A673 (cell line): ENCODE measurements around the gene PIK3R1. TPM values are rescaled to one million over a fixed set of nuclear protein-coding genes. Genes with fewer than 3 reads are reported as not detected.

Experiments used
- BruUV-seq: library from RNA; stranded (reverse); fragments of 400-500 nt; replicated peaks from 2 replicates; lab custom pipeline; 2021; lab: Mats Ljungman, UMichigan
- CTCF ChIA-PET: fragments of 300-600 bp; sonication (Branson Sonifier 250); formaldehyde crosslinking; loops from one replicate; lab custom pipeline; 2022; ENCODE audit warnings: antibody characterized with exemption; lab: Charles Lee
- POLR2A ChIA-PET: fragments of 300-600 bp; sonication (Branson Sonifier 250); formaldehyde crosslinking; loops from one replicate; lab custom pipeline; 2022; ENCODE audit warnings: antibody characterized with exemption; ENCODE audit not compliant: low non-redundant PET; lab: Charles Lee
- DNase-seq: peaks from one replicate; pipeline ENCODE4 v3.0.0-alpha.2; 2015; ENCODE audit warnings: low spot score
- H3K27ac ChIP-seq: fragments of 200-600 bp; sonication (generic); 2 replicates; pipeline ENCODE4 v1.5.1; 2016; ENCODE audit warnings: mixed run types, low read depth, mild to moderate bottlenecking, mixed read lengths, antibody characterized with exemption, low read length; ENCODE audit not compliant: poor library complexity, severe bottlenecking
- H3K27me3 ChIP-seq: fragments of 200-600 bp; sonication (generic); replicated peaks from 2 replicates; pipeline ENCODE4 v1.6.1; 2017; ENCODE audit warnings: mixed run types, low read depth, mild to moderate bottlenecking, mixed read lengths, antibody characterized with exemption, low read length; ENCODE audit not compliant: insufficient read depth, poor library complexity
- H3K36me3 ChIP-seq: fragments of 200-600 bp; sonication (generic); 2 replicates; pipeline ENCODE4 v1.6.1; 2016; ENCODE audit warnings: mixed run types, mild to moderate bottlenecking, mixed read lengths, antibody characterized with exemption, low read length; ENCODE audit not compliant: insufficient read depth, poor library complexity, severe bottlenecking
- H3K4me1 ChIP-seq: fragments of 200-600 bp; sonication (generic); 2 replicates; pipeline ENCODE4 v1.6.1; 2017; ENCODE audit warnings: mixed run types, mild to moderate bottlenecking, mixed read lengths, antibody characterized with exemption, low read length; ENCODE audit not compliant: insufficient read depth, poor library complexity, severe bottlenecking
- H3K4me3 ChIP-seq: fragments of 200-600 bp; sonication (generic); 2 replicates; pipeline ENCODE4 v1.5.1; 2016; ENCODE audit warnings: low read depth, mixed run types, mild to moderate bottlenecking, mixed read lengths, low read length; ENCODE audit not compliant: poor library complexity, severe bottlenecking
- H3K9me3 ChIP-seq: fragments of 200-600 bp; sonication (generic); 2 replicates; pipeline ENCODE4 v1.6.1; 2016; ENCODE audit warnings: mixed run types, low read depth, mild to moderate bottlenecking, mixed read lengths, antibody characterized with exemption, low read length; ENCODE audit not compliant: poor library complexity, severe bottlenecking
- EZH2 ChIP-seq: fragments of 200-600 bp; sonication (generic); IDR thresholded peaks from 2 replicates; pipeline ENCODE4 v1.6.1; 2017; ENCODE audit warnings: borderline replicate concordance, low read depth, mild to moderate bottlenecking, mixed read lengths, antibody characterized with exemption, low read length; ENCODE audit not compliant: poor library complexity, severe bottlenecking
- intact Hi-C: fragments of 100-400 bp; cut with micrococcal nuclease; formaldehyde crosslinking; loops from one replicate; pipeline ENCODE4 v1.10.0; 2022; ENCODE audit not compliant: unreplicated experiment
- total RNA-seq: library from RNA; stranded (reverse); gene quantifications from 2 replicates; pipeline ENCODE4 v1.2.3, GENCODE V29; 2021
- TF ChIP-seq, protein P1 (sequence below): fragments of 300-800, 200-600 bp; sonication (generic); conservative IDR thresholded peaks from 2 replicates; pipeline ENCODE4 v1.5.1; 2017; ENCODE audit warnings: low read depth, mild to moderate bottlenecking, antibody characterized with exemption, low read length, moderate library complexity, mixed read lengths

The PIK3R1 gene
- total RNA-seq, 1 experiment from 2014 or later: 57.9 TPM

DNA sequence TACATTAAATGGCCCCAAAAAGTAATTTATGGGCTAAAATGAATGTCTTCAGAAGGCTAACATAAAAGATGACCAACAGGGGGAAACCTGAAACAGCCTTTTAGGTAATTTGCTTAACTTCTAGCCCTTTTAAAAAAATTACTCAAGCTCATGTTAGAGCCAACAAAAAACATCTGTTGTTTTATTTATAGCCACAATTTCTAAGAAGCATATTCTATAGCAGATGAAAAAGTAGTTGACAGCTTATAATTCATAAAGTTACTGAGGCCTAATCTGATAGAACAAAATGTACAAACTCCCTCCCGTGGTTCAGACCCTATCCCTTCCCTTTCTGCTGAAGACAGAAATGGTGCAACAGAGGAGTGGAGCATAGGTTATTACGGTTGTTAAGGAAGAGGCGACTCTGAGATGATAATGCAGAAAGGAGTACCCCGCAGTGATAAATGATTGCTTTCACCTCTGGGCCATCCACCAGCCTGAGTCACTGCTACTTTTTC is 46.1 kb downstream of the PIK3R1 start:
- no peak overlapping the region for H3K4me3 ChIP-seq
- no peaks in the 10 kb centered on the region for H3K36me3 ChIP-seq
- peak overlapping the region; percentile 18 for H3K27ac ChIP-seq
- peaks cover 5% of the 10 kb centered on the region for H3K9me3 ChIP-seq
- no peaks in the 10 kb centered on the region for H3K27me3 ChIP-seq
- no TSS peak for BruUV-seq
- CTCF ChIA-PET: no interaction called here
- TF ChIP-seq EZH2: no peak
- TF ChIP-seq, protein P1, sequence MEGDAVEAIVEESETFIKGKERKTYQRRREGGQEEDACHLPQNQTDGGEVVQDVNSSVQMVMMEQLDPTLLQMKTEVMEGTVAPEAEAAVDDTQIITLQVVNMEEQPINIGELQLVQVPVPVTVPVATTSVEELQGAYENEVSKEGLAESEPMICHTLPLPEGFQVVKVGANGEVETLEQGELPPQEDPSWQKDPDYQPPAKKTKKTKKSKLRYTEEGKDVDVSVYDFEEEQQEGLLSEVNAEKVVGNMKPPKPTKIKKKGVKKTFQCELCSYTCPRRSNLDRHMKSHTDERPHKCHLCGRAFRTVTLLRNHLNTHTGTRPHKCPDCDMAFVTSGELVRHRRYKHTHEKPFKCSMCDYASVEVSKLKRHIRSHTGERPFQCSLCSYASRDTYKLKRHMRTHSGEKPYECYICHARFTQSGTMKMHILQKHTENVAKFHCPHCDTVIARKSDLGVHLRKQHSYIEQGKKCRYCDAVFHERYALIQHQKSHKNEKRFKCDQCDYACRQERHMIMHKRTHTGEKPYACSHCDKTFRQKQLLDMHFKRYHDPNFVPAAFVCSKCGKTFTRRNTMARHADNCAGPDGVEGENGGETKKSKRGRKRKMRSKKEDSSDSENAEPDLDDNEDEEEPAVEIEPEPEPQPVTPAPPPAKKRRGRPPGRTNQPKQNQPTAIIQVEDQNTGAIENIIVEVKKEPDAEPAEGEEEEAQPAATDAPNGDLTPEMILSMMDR: peak; percentile 33; the same call in 1 of the 2 replicates
- POLR2A ChIA-PET: no interaction called here
- intact Hi-C loops: no loop called here
- peak; percentile 40 for DNase-seq
- peaks cover 50% of the 10 kb centered on the region for H3K4me1 ChIP-seq

DNA sequence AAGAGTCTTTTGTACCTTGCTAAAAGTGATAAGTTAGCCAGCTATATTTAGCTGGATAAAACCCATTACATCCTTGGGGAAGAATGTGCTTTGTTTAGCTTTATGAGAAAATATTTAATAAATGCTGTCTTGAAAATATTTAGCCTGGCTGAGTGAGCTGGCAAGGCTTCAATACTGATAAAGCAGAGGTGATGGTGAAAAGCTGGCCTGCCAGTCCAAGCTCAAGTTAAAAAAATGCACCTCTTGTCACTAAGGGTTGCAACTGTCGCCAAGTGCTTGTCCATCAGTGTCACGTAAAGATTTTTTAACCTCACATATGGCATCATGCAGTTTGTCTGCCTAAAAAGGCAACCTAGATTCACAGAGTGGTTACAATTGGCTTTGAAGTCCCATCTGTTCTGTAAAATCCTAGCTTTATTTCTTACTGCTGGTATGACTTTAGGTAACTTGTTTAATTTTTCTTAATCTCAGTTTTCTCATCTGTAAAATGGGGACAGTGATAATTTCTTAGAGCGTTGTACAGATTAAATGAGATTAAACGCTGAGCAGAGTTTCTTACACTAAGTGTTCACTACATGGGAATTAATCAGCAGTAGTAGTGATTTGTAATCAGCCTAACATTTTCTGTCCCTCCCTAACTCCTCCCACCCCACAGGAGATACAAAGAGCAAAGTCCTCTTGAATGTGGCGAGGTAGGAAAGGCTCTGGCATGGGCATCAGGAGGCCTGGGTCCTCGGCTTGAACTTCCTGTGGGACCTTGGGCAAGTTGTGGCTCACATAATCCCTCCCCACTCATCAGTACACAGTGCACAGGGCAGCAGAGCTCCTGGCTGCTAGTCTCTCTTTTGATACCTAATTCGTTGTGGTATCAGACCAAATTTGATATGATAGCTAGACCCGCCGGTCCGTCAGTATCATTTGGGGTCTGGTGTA is 48.7 kb downstream of the PIK3R1 start:
- BruUV-seq: no TSS peak

DNA sequence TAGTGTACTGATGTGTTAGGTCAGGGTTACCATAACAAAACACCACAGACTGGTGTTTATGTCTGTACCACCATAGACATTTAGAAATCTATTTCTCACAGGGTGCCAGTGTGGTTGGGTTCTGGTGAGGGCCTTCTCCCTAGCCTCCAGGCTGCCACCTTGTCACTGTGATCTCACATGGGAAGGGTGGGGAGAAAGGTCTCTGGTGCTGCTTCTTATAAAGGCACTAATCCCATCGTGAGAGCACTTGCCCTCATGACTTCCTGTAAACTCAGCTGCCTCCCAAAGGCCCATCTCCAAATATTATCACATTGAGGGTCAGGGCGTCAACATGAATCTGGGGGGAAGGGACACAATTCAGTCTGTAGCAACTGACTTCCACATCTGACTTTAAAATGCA is 49.8 kb downstream of the PIK3R1 start:
- POLR2A ChIA-PET: no interaction called here
- no peak overlapping the region for H3K4me3 ChIP-seq
- DNase-seq: no peak
- CTCF ChIA-PET: no interaction called here
- peaks cover 5% of the 10 kb centered on the region for H3K9me3 ChIP-seq
- peaks cover 62% of the 10 kb centered on the region for H3K4me1 ChIP-seq
- TF ChIP-seq EZH2: no peak
- TF ChIP-seq, protein P1: no peak
- intact Hi-C loops: loop anchor here (5.0 kb wide), 1 partner anchor 808 kb away; no protein-coding TSS in a partner anchor
- H3K27ac ChIP-seq: no peak overlapping the region
- no peaks in the 10 kb centered on the region for H3K36me3 ChIP-seq
- no peaks in the 10 kb centered on the region for H3K27me3 ChIP-seq
- no TSS peak for BruUV-seq

More for the DNA sequence above, 48.7 kb downstream of the PIK3R1 start:
- no peaks in the 10 kb centered on the region for H3K27me3 ChIP-seq
- intact Hi-C loops: no loop called here
- no peak overlapping the region for H3K4me3 ChIP-seq
- TF ChIP-seq, protein P1: no peak
- TF ChIP-seq EZH2: no peak
- peaks cover 5% of the 10 kb centered on the region for H3K9me3 ChIP-seq
- H3K27ac ChIP-seq: peak overlapping the region; percentile 2
- no peaks in the 10 kb centered on the region for H3K36me3 ChIP-seq
- DNase-seq: no peak
- CTCF ChIA-PET: no interaction called here
- H3K4me1 ChIP-seq: peaks cover 60% of the 10 kb centered on the region
- POLR2A ChIA-PET: no interaction called here
